GM19395 (cell line): ENCODE measurements around the gene GSTT2B.
"Not testable (repeated sequence)": the region's sequence is repeated elsewhere in the genome, so short reads cannot be mapped to it uniquely, and the experiment has no call there.

Source experiments
- ATAC-seq: cut with Tn5 transposase; IDR thresholded peaks from one replicate; pipeline ENCODE4 v1.9.1; 2021; ENCODE audit warnings: mild to moderate bottlenecking, moderate library complexity; ENCODE audit not compliant: unreplicated experiment

GSTT2B gene

GRCh38 chr22:23949764-23950163 is 11.2 kb downstream of the GSTT2B start:
- not testable (repeated sequence) for ATAC-seq

GRCh38 chr22:23947391-23947790 is 13.6 kb downstream of the GSTT2B start:
- ATAC-seq = not testable (repeated sequence)

- not testable (repeated sequence) for ATAC-seq
Observed at GRCh38 chr22:23940166-23940565, 20.8 kb downstream of the GSTT2B start.

- no peak for ATAC-seq
Observed at GRCh38 chr22:23939017-23939357, 22.0 kb downstream of the GSTT2B start.

- no peak for ATAC-seq
Observed at GRCh38 chr22:23938328-23939016, 22.5 kb downstream of the GSTT2B start.

GRCh38 chr22:23926561-23926960 is 34.4 kb downstream of the GSTT2B start:
- ATAC-seq = no peak

GRCh38 chr22:23925020-23925606 is 35.9 kb downstream of the GSTT2B start:
- ATAC-seq = no peak

GRCh38 chr22:23922921-23923320 is 38.1 kb downstream of the GSTT2B start:
- no peak for ATAC-seq

GRCh38 chr22:23921586-23922201 is 39.3 kb downstream of the GSTT2B start:
- not testable (repeated sequence) for ATAC-seq

- ATAC-seq = not testable (repeated sequence)
Observed at GRCh38 chr22:23920267-23920611, 40.8 kb downstream of the GSTT2B start.

- no peak for ATAC-seq
Observed at GRCh38 chr22:23915290-23915689, 45.7 kb downstream of the GSTT2B start.

- peak; percentile 93 for ATAC-seq
Observed at GRCh38 chr22:23913661-23914353, 47.2 kb downstream of the GSTT2B start.

- peak; percentile 21 for ATAC-seq
Observed at GRCh38 chr22:23913306-23913660, 47.7 kb downstream of the GSTT2B start.

GRCh38 chr22:23912293-23912903 is 48.6 kb downstream of the GSTT2B start:
- ATAC-seq = no peak

- ATAC-seq = no peak
Observed at GRCh38 chr22:23911318-23911980, 49.5 kb downstream of the GSTT2B start.

GRCh38 chr22:23910496-23911190 is 50.4 kb downstream of the GSTT2B start:
- no peak for ATAC-seq

GRCh38 chr22:23909296-23909898 is 51.6 kb downstream of the GSTT2B start:
- no peak for ATAC-seq

GRCh38 chr22:23908587-23909205 is 52.3 kb downstream of the GSTT2B start:
- no peak for ATAC-seq

- ATAC-seq = not testable (repeated sequence)
Observed at GRCh38 chr22:23907423-23907822, 53.6 kb downstream of the GSTT2B start.
